Cardiac muscle cell (in vitro differentiated cells and primary cell): ENCODE measurements around the gene CD3G. TPM values are rescaled to one million over a fixed set of nuclear protein-coding genes. Genes with fewer than 3 reads are reported as not detected.

Experiments used
- DNase-seq, 2 donors: peaks; one replicate each; pipeline versions ENCODE4 v3.0.0 to v3.0.0-alpha.2; 2010 to 2017; ENCODE audit warnings: low read depth in 1 of 2, low spot score in 1 of 2
- H3K27ac ChIP-seq: fragments of 200-600 bp; sonication (generic); 2 replicates; pipeline ENCODE4 v1.5.1; 2016
- H3K27me3 ChIP-seq: fragments of 200-600 bp; sonication (generic); 2 replicates; pipeline ENCODE4 v1.6.0; 2016; ENCODE audit warnings: control low read depth
- H3K36me3 ChIP-seq: fragments of 200-600 bp; sonication (generic); 2 replicates; pipeline ENCODE4 v1.5.1; 2016; ENCODE audit warnings: control low read depth
- H3K4me1 ChIP-seq: fragments of 200-600 bp; sonication (generic); 2 replicates; pipeline ENCODE4 v1.8.1; 2017; ENCODE audit warnings: low read depth, mild to moderate bottlenecking, mixed run types
- H3K4me3 ChIP-seq: fragments of 200-600 bp; sonication (generic); 2 replicates; pipeline ENCODE4 v1.5.1; 2016; ENCODE audit warnings: mild to moderate bottlenecking
- H3K9me3 ChIP-seq: fragments of 200-600 bp; sonication (generic); 2 replicates; pipeline ENCODE4 v1.5.1; 2017; ENCODE audit warnings: low read depth, mild to moderate bottlenecking, control low read depth
- CTCF ChIP-seq: IDR thresholded peaks from 2 replicates; pipeline ENCODE4 v1.5.1; 2012; ENCODE audit warnings: low read depth, mild to moderate bottlenecking, low read length
- polyA plus RNA-seq: library from polyadenylated mRNA; unstranded; fragments of >200 nt; fragmentation: Nextera tagmentation; extraction: Ambion mirVana; gene quantifications from 2 replicates; pipeline ENCODE4 v1.2.1, GENCODE V29; 2016
- total RNA-seq: library from RNA; depleted of rRNA; stranded (reverse); fragments of >200 nt; gene quantifications from 2 replicates; pipeline ENCODE4 v1.2.3, GENCODE V29; 2016

CD3G gene
- total and polyA plus RNA-seq, 2 experiments from 2014 or later, result not detected

- H3K9me3 ChIP-seq, result no peaks in the 10 kb centered on the region
- DNase-seq, result no peak
- H3K4me3 ChIP-seq, result no peak overlapping the region
- H3K27me3 ChIP-seq, result no peaks in the 10 kb centered on the region
- H3K36me3 ChIP-seq, result no peaks in the 10 kb centered on the region
- TF ChIP-seq CTCF, result no peak
- H3K4me1 ChIP-seq, result no peaks in the 10 kb centered on the region
- H3K27ac ChIP-seq, result no peak overlapping the region
These were observed 25.4 kb upstream of the CD3G start for GRCh38 chr11:118318581-118319336.

GRCh38 chr11:118319337-118319707 lies 24.8 kb upstream of the CD3G start:
- Histone ChIP-seq H3K27me3 (no peaks in the 10 kb centered on the region), H3K4me1 (no peaks in the 10 kb centered on the region), H3K9me3 (no peaks in the 10 kb centered on the region), H3K36me3 (no peaks in the 10 kb centered on the region), H3K4me3 (no peak overlapping the region), H3K27ac (no peak overlapping the region)
- TF ChIP-seq CTCF, result no peak
- no peak for DNase-seq

GRCh38 chr11:118320515-118320914 lies 23.6 kb upstream of the CD3G start:
- Histone ChIP-seq H3K9me3 (no peaks in the 10 kb centered on the region), H3K27ac (no peak overlapping the region), H3K36me3 (no peaks in the 10 kb centered on the region), H3K27me3 (no peaks in the 10 kb centered on the region), H3K4me1 (no peaks in the 10 kb centered on the region), H3K4me3 (no peak overlapping the region)
- no peak for TF ChIP-seq CTCF
- DNase-seq, result no peak

- H3K4me1 ChIP-seq, result no peaks in the 10 kb centered on the region
- DNase-seq, result no peak
- no peak overlapping the region for H3K4me3 ChIP-seq
- H3K36me3 ChIP-seq, result no peaks in the 10 kb centered on the region
- H3K27ac ChIP-seq, result no peak overlapping the region
- no peaks in the 10 kb centered on the region for H3K27me3 ChIP-seq
- no peak for TF ChIP-seq CTCF
- H3K9me3 ChIP-seq, result no peaks in the 10 kb centered on the region
These were observed 22.6 kb upstream of the CD3G start for GRCh38 chr11:118321386-118322082.

GRCh38 chr11:118322721-118323120 lies 21.4 kb upstream of the CD3G start:
- H3K9me3 ChIP-seq, result no peaks in the 10 kb centered on the region
- no peaks in the 10 kb centered on the region for H3K36me3 ChIP-seq
- no peak overlapping the region for H3K27ac ChIP-seq
- DNase-seq, result no peak
- H3K4me1 ChIP-seq, result no peaks in the 10 kb centered on the region
- H3K4me3 ChIP-seq, result no peak overlapping the region
- peaks cover 3% of the 10 kb centered on the region for H3K27me3 ChIP-seq
- no peak for TF ChIP-seq CTCF
